Neuronal stem cell (in vitro differentiated cells): ENCODE data around the gene NTRK2.

ENCODE experiments used
- DNase-seq: peaks from one replicate; pipeline ENCODE4 v3.0.0-alpha.2; 2013; ENCODE audit warnings: low spot score
- H2AFZ ChIP-seq: one replicate; pipeline ENCODE4 v1.6.1; 2013; ENCODE audit warnings: mild to moderate bottlenecking, low read length, inconsistent platforms
- H2AK5ac ChIP-seq: 2 replicates; pipeline ENCODE4 v1.6.1; 2013; ENCODE audit warnings: low read depth, mild to moderate bottlenecking, inconsistent platforms, low read length, moderate library complexity, mixed read lengths
- H2BK120ac ChIP-seq: 2 replicates; pipeline ENCODE4 v1.6.1; 2013; ENCODE audit warnings: low read depth, mild to moderate bottlenecking, inconsistent platforms, low read length, moderate library complexity, mixed read lengths
- H2BK12ac ChIP-seq: one replicate; pipeline ENCODE4 v1.6.1; 2013; ENCODE audit warnings: low read length, inconsistent platforms
- H2BK15ac ChIP-seq: 2 replicates; pipeline ENCODE4 v1.6.1; 2013; ENCODE audit warnings: mild to moderate bottlenecking, low read length, inconsistent platforms, mixed read lengths
- H2BK5ac ChIP-seq: one replicate; pipeline ENCODE4 v1.6.1; 2013; ENCODE audit warnings: inconsistent platforms, mild to moderate bottlenecking, low read length, moderate library complexity
- H3K14ac ChIP-seq: one replicate; pipeline ENCODE4 v1.6.1; 2013; ENCODE audit warnings: low read length, inconsistent platforms
- H3K18ac ChIP-seq: 2 replicates; pipeline ENCODE4 v1.6.1; 2013; ENCODE audit warnings: low read length, inconsistent platforms
- H3K23ac ChIP-seq: 2 replicates; pipeline ENCODE4 v1.6.1; 2013; ENCODE audit warnings: low read depth, mild to moderate bottlenecking, mixed read lengths, low read length, inconsistent platforms; ENCODE audit not compliant: poor library complexity
- H3K27ac ChIP-seq: replicated peaks from 3 replicates; pipeline ENCODE4 v1.5.1; 2013; ENCODE audit warnings: low read length, inconsistent platforms
- H3K27me3 ChIP-seq, 3 experiments: 2 replicates each; pipeline ENCODE4 v1.6.1; 2013; ENCODE audit warnings: low read length in 3 of 3, mild to moderate bottlenecking in 2 of 3, inconsistent platforms in 1 of 3, low read depth in 1 of 3, mixed read lengths in 1 of 3, moderate library complexity in 1 of 3; ENCODE audit not compliant: control insufficient read depth in 3 of 3, insufficient read depth in 3 of 3
- H3K36me3 ChIP-seq, 2 donors: replicated peaks in 1 of 2; 2 replicates each; pipeline ENCODE4 v1.6.1; 2013; ENCODE audit warnings: low read length in 2 of 2; ENCODE audit not compliant: control insufficient read depth in 2 of 2, insufficient read depth in 2 of 2
- H3K4ac ChIP-seq: 2 replicates; pipeline ENCODE4 v1.6.1; 2013; ENCODE audit warnings: inconsistent platforms, mild to moderate bottlenecking, low read length, moderate library complexity
- H3K4me1 ChIP-seq, 2 donors: 1 replicate in 1 of 2; 2 replicates in 1 of 2; pipeline ENCODE4 v1.6.1; 2013; ENCODE audit warnings: low read length in 2 of 2, low read depth in 1 of 2; ENCODE audit not compliant: control insufficient read depth in 2 of 2, insufficient read depth in 1 of 2
- H3K4me2 ChIP-seq: one replicate; pipeline ENCODE4 v1.6.1; 2013; ENCODE audit warnings: mild to moderate bottlenecking, low read length, inconsistent platforms; ENCODE audit not compliant: insufficient read depth, poor library complexity, severe bottlenecking
- H3K4me3 ChIP-seq, 2 donors: 2 replicates each; pipeline ENCODE4 v1.5.1; 2013; ENCODE audit warnings: low read length in 2 of 2, mild to moderate bottlenecking in 2 of 2, inconsistent platforms in 1 of 2, moderate library complexity in 1 of 2
- H3K79me1 ChIP-seq: one replicate; pipeline ENCODE4 v1.6.1; 2013; ENCODE audit warnings: low read depth, mild to moderate bottlenecking, inconsistent platforms, low read length, moderate library complexity
- H3K9ac ChIP-seq: one replicate; pipeline ENCODE4 v1.6.1; 2013; ENCODE audit warnings: mild to moderate bottlenecking, low read depth, low read length, inconsistent platforms; ENCODE audit not compliant: poor library complexity
- H3K9me3 ChIP-seq, 2 donors: replicated peaks in 1 of 2; 2 replicates each; pipeline versions ENCODE3 to v1.6.1; 2013; ENCODE audit warnings: low read length in 2 of 2, mild to moderate bottlenecking in 2 of 2, inconsistent platforms in 1 of 2, low read depth in 1 of 2, mixed read lengths in 1 of 2, moderate library complexity in 1 of 2; ENCODE audit not compliant: control insufficient read depth in 2 of 2, insufficient read depth in 1 of 2
- H4K8ac ChIP-seq: one replicate; pipeline ENCODE4 v1.6.1; 2013; ENCODE audit warnings: low read depth, mild to moderate bottlenecking, inconsistent platforms, low read length, moderate library complexity
- H4K91ac ChIP-seq: one replicate; pipeline ENCODE4 v1.6.1; 2013; ENCODE audit warnings: low read length, low read depth, mild to moderate bottlenecking, inconsistent platforms; ENCODE audit not compliant: poor library complexity
- WGBS, 2 donors: extraction: QIAGEN DNeasy Blood & Tissue Kit; methylation state at CpG; one replicate each; pipeline ENCODE4 v1.1.7; 2013; ENCODE audit warnings: missing lambda C conversion rate in 2 of 2, mixed read lengths in 1 of 2; ENCODE audit not compliant: insufficient read length in 2 of 2, insufficient replicate concordance in 1 of 2; ENCODE audit errors: extremely low coverage in 2 of 2; 5-methylcytosine and 5-hydroxymethylcytosine counted together

NTRK2 gene

GRCh38 chr9:84869091-84869490, 199.6 kb downstream of the NTRK2 start:
- Histone ChIP-seq H3K14ac (no peak overlapping the region), H2BK12ac (no peak overlapping the region), H4K91ac (no peak overlapping the region), H2AK5ac (no peak overlapping the region), H3K23ac (no peak overlapping the region), H2BK5ac (no peak overlapping the region), H3K4me1 (peaks cover 2% of the 10 kb centered on the region in 2 donors), H3K4me2 (no peak overlapping the region), H2BK15ac (no peak overlapping the region), H3K4me3 (no peak overlapping the region), H3K27ac (no peak overlapping the region), H3K27me3 (no peaks in the 10 kb centered on the region), H2AFZ (no peak overlapping the region), H3K79me1 (no peaks in the 10 kb centered on the region), H4K8ac (no peak overlapping the region), H3K18ac (no peak overlapping the region), H2BK120ac (no peak overlapping the region), H3K4ac (no peak overlapping the region), H3K9me3 (no peaks in the 10 kb centered on the region), H3K9ac (no peak overlapping the region), H3K36me3 (no peaks in the 10 kb centered on the region)
- no CpG with 5 or more reads among the region's 2 CpGs for WGBS, 2 donors
- no peak for DNase-seq

GRCh38 chr9:84871983-84872382, 202.5 kb downstream of the NTRK2 start:
- no peak overlapping the region for H4K91ac ChIP-seq
- H4K8ac ChIP-seq = no peak overlapping the region
- no peaks in the 10 kb centered on the region for H3K9me3 ChIP-seq
- WGBS, 2 donors = no CpG with 5 or more reads among the region's 4 CpGs
- no peak overlapping the region for H3K23ac ChIP-seq
- no peak overlapping the region for H2AK5ac ChIP-seq
- H2AFZ ChIP-seq = no peak overlapping the region
- no peak overlapping the region for H3K4me3 ChIP-seq
- no peak overlapping the region for H3K9ac ChIP-seq
- H3K18ac ChIP-seq = no peak overlapping the region
- peaks cover 5 to 10% of the 10 kb centered on the region in 2 donors for H3K4me1 ChIP-seq
- H3K36me3 ChIP-seq = no peaks in the 10 kb centered on the region
- H2BK12ac ChIP-seq = no peak overlapping the region
- no peaks in the 10 kb centered on the region for H3K79me1 ChIP-seq
- no peak overlapping the region for H2BK5ac ChIP-seq
- DNase-seq = no peak
- no peak overlapping the region for H2BK120ac ChIP-seq
- no peak overlapping the region for H3K4ac ChIP-seq
- no peak overlapping the region for H3K27ac ChIP-seq
- no peaks in the 10 kb centered on the region for H3K27me3 ChIP-seq
- H2BK15ac ChIP-seq = no peak overlapping the region
- no peak overlapping the region for H3K4me2 ChIP-seq
- no peak overlapping the region for H3K14ac ChIP-seq

GRCh38 chr9:84874022-84874421, 204.5 kb downstream of the NTRK2 start:
- no CpG with 5 or more reads among the region's 4 CpGs for WGBS, 2 donors
- no peak overlapping the region for H3K4me3 ChIP-seq
- H2BK15ac ChIP-seq = no peak overlapping the region
- no peaks in the 10 kb centered on the region for H3K36me3 ChIP-seq
- H2BK12ac ChIP-seq = no peak overlapping the region
- no peak overlapping the region for H2BK120ac ChIP-seq
- H3K27ac ChIP-seq = no peak overlapping the region
- no peak overlapping the region for H3K9ac ChIP-seq
- no peak overlapping the region for H3K14ac ChIP-seq
- H3K18ac ChIP-seq = no peak overlapping the region
- H3K9me3 ChIP-seq = no peaks in the 10 kb centered on the region
- no peak for DNase-seq
- peaks cover 5 to 8% of the 10 kb centered on the region in 2 donors for H3K4me1 ChIP-seq
- H3K79me1 ChIP-seq = no peaks in the 10 kb centered on the region
- no peaks in the 10 kb centered on the region for H3K27me3 ChIP-seq
- H4K8ac ChIP-seq = no peak overlapping the region
- peak overlapping the region; percentile 80 for H2AFZ ChIP-seq
- H3K23ac ChIP-seq = no peak overlapping the region
- no peak overlapping the region for H2BK5ac ChIP-seq
- H3K4me2 ChIP-seq = no peak overlapping the region
- H3K4ac ChIP-seq = no peak overlapping the region
- no peak overlapping the region for H4K91ac ChIP-seq
- no peak overlapping the region for H2AK5ac ChIP-seq

- H3K4me3 ChIP-seq = no peak overlapping the region
- H3K27me3 ChIP-seq = no peaks in the 10 kb centered on the region
- H3K4ac ChIP-seq = no peak overlapping the region
- H2BK15ac ChIP-seq = no peak overlapping the region
- no peak overlapping the region for H2AK5ac ChIP-seq
- H3K36me3 ChIP-seq = no peaks in the 10 kb centered on the region
- H3K9ac ChIP-seq = no peak overlapping the region
- H3K9me3 ChIP-seq = no peaks in the 10 kb centered on the region
- DNase-seq = no peak
- H3K18ac ChIP-seq = no peak overlapping the region
- no peak overlapping the region for H3K14ac ChIP-seq
- no peak overlapping the region for H3K4me2 ChIP-seq
- H2BK12ac ChIP-seq = no peak overlapping the region
- H3K4me1 ChIP-seq = peaks cover 5 to 8% of the 10 kb centered on the region in 2 donors
- no peak overlapping the region for H3K27ac ChIP-seq
- peak overlapping the region; percentile 80 for H2AFZ ChIP-seq
- no peaks in the 10 kb centered on the region for H3K79me1 ChIP-seq
- H3K23ac ChIP-seq = no peak overlapping the region
- no peak overlapping the region for H4K91ac ChIP-seq
- WGBS, 2 donors = no CpG with 5 or more reads among the region's 2 CpGs
- no peak overlapping the region for H2BK5ac ChIP-seq
- H2BK120ac ChIP-seq = no peak overlapping the region
- H4K8ac ChIP-seq = no peak overlapping the region
Measured at GRCh38 chr9:84874596-84874995, 205.1 kb downstream of the NTRK2 start.
